ENCODE results near the gene AKT1.

- TF ChIP-seq CTCF (IDR thresholded peaks at IDR 0.05; ENCODE audit: low read length) (no peak), EZH2 (optimal IDR thresholded peaks at IDR 0.05; ENCODE audit: low read depth, low read length) (no peak), EZH2phosphoT487 (IDR thresholded peaks at IDR 0.05; ENCODE audit: low read length) (no peak)
Observed at GRCh38 chr14:104795781-104796686, 486 bp upstream of the AKT1 start.
